BJ (cell line): ENCODE measurements around the gene ENG. TPM values are rescaled to one million over a fixed set of nuclear protein-coding genes. Genes with fewer than 3 reads are reported as not detected.
"Not testable (repeated sequence)": the region's sequence is repeated elsewhere in the genome, so short reads cannot be mapped to it uniquely, and the experiment has no call there.

Experiments
- CTCF ChIA-PET: fragments of 350-600 bp; formaldehyde crosslinking; extraction: SDS; loops from one replicate; lab custom pipeline; 2021; ENCODE audit warnings: antibody characterized with exemption, inconsistent platforms; lab: Yijun Ruan, JAX
- POLR2A ChIA-PET: fragments of 300-600 bp; sonication (Branson Sonifier 250); formaldehyde crosslinking; extraction: SDS; loops from one replicate; lab custom pipeline; 2021; ENCODE audit warnings: antibody characterized with exemption; lab: Charles Lee
- DNase-seq: peaks from one replicate; pipeline ENCODE4 v3.0.0-alpha.2; 2011; ENCODE audit warnings: low read depth
- H3K27me3 ChIP-seq: 2 replicates; pipeline ENCODE4 v1.6.0; 2011; ENCODE audit warnings: low read length; ENCODE audit not compliant: control insufficient read depth, insufficient read depth
- H3K36me3 ChIP-seq: 2 replicates; pipeline ENCODE4 v1.5.1; 2011; ENCODE audit warnings: low read length; ENCODE audit not compliant: control insufficient read depth, insufficient read depth
- H3K4me3 ChIP-seq: 2 replicates; pipeline ENCODE4 v1.5.1; 2011; ENCODE audit warnings: low read depth, mild to moderate bottlenecking, control low read depth, low read length
- polyA plus RNA-seq: library from polyadenylated mRNA; depleted of rRNA; stranded (reverse); fragments of >200 nt; gene quantifications from 2 replicates; pipeline ENCODE4 v1.2.3, GENCODE V29; 2011
- TF ChIP-seq, protein P1 (sequence below): IDR thresholded peaks from 2 replicates; pipeline ENCODE4 v1.5.1; 2011; ENCODE audit warnings: low read depth, mild to moderate bottlenecking, control low read depth, inconsistent platforms, low read length, moderate library complexity; ENCODE audit not compliant: insufficient read depth

ENG gene
- polyA plus RNA-seq, 1 experiment: 44.6 TPM

DNA sequence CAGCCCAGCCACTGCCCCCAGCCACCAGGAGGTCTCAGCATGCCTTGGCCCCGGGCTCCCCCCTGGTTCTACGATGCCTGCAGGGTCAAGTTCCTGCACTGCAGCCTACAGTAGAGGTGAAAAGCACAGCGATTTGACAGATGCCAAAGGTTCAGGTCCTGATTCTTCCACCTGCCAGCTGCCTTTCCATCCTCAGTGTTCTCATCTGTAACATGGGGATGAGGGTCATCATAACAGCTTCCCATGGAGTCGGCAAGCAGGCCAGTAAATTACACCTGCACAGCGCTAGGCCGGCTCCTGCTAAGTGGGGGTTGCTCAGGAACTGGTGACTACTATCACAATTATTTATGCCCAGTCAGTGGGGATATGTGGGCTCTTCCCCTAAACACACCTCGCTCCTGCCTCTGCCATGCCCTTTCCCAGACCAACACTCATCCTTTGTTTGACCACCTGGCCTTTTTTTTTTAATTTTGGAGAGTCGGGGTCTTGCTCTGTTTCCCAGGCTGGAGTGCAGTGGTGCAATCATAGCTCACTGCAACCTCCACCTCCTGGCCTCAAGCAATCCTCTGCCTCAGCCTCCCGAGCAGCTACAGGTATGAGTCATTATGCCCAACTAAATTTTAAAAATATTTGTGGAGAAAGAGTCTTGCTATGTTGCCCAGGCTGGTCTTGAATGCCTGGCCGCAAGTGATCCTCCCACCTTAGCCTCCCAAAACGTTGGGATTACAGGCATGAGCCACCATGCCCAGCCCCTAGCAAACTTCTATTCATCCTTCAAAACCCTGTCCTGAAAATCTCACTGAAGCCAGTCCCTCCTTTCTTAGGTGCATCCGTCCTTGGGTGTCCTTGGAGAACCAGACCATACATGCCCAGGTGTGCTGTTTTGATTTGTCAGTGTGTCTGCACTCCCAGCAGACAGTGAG, 6.4 kb downstream of the ENG start:
- ChIA-PET CTCF (interaction anchor here (1.4 kb wide), 1 partner anchor 11 kb away, joined by 4 read pairs; no protein-coding TSS in a partner anchor), POLR2A (no interaction called here)
- TF ChIP-seq, protein P1, sequence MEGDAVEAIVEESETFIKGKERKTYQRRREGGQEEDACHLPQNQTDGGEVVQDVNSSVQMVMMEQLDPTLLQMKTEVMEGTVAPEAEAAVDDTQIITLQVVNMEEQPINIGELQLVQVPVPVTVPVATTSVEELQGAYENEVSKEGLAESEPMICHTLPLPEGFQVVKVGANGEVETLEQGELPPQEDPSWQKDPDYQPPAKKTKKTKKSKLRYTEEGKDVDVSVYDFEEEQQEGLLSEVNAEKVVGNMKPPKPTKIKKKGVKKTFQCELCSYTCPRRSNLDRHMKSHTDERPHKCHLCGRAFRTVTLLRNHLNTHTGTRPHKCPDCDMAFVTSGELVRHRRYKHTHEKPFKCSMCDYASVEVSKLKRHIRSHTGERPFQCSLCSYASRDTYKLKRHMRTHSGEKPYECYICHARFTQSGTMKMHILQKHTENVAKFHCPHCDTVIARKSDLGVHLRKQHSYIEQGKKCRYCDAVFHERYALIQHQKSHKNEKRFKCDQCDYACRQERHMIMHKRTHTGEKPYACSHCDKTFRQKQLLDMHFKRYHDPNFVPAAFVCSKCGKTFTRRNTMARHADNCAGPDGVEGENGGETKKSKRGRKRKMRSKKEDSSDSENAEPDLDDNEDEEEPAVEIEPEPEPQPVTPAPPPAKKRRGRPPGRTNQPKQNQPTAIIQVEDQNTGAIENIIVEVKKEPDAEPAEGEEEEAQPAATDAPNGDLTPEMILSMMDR: no peak
- H3K27me3 ChIP-seq: no peaks in the 10 kb centered on the region
- H3K4me3 ChIP-seq: no peak overlapping the region
- peaks cover 5% of the 10 kb centered on the region; the same call in 1 of the 2 replicates for H3K36me3 ChIP-seq
- DNase-seq: no peak

GRCh38 chr9:127847178-127847510, 7.3 kb downstream of the ENG start:
- H3K4me3 ChIP-seq: no peak overlapping the region
- no peak for DNase-seq
- ChIA-PET POLR2A (interaction anchor here (0.6 kb wide), 1 partner anchor 38 kb away, joined by 12 read pairs; no protein-coding TSS in a partner anchor), CTCF (interaction anchor here (1.4 kb wide), 1 partner anchor 10 kb away, joined by 4 read pairs; no protein-coding TSS in a partner anchor)
- TF ChIP-seq, protein P1: no peak
- peaks cover 8% of the 10 kb centered on the region for H3K36me3 ChIP-seq
- H3K27me3 ChIP-seq: no peaks in the 10 kb centered on the region

GRCh38 chr9:127846443-127847177, 7.8 kb downstream of the ENG start:
- Histone ChIP-seq H3K36me3 (peaks cover 10% of the 10 kb centered on the region), H3K27me3 (no peaks in the 10 kb centered on the region), H3K4me3 (no peak overlapping the region)
- CTCF ChIA-PET: interaction anchor here (1.4 kb wide), 1 partner anchor 10 kb away, joined by 4 read pairs; no protein-coding TSS in a partner anchor
- no peak for DNase-seq
- POLR2A ChIA-PET: interaction anchor here (0.6 kb wide), 1 partner anchor 37 kb away, joined by 12 read pairs; no protein-coding TSS in a partner anchor
- TF ChIP-seq, protein P1: no peak

DNA sequence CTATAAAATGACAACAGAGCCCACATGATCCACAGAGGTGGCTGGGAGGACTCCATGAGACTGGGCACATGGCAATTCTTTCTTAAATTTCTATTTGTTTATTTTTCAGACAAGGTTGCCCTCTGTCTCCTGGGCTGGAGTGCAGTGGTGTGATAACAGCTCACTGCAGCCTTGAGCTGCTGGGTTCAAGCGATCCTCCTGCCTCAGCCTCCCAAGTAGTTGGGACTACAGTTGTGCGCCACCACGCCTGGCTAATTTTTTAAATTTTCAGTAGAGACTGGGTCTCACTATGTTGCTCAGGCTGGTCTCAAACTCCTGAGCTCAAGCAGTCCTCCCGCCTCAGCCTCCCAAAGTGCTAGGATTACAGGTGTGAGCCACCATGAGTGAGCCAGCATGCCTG, 8.8 kb downstream of the ENG start:
- CTCF ChIA-PET: interaction anchor here (0.8 to 1.2 kb wide), 3 partner anchors 8 to 31 kb away, joined by 3 read pairs; no protein-coding TSS in a partner anchor
- peaks cover 11% of the 10 kb centered on the region for H3K36me3 ChIP-seq
- POLR2A ChIA-PET, H3K4me3 ChIP-seq, H3K27me3 ChIP-seq, DNase-seq: not testable (repeated sequence)

DNA sequence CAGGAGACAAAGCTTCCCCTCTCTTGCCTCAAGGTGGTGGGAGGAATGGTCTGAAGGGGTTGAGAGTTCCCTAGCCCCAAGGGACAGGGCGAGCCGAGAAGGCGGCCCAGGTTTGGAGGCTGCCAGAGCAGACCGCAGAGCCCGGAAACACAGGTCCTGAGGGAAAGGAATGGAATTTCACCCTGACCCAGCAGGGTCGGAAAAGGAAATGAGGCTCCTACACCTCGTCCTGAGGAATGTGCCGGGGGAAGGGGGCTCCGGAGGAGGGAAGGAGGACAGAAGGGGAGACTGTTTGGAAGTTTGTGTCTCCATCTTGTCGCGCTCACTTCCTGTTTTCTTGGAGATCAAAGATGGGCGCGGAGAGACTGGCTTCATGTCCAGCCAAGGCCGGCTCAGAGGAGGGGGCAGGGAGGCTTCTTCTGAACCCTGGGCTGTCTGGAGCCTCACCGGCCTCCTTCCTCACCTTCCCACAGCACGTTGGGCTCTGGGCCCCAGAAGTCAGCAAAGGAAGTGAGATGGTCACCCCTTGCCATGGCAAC, 9.6 kb downstream of the ENG start:
- TF ChIP-seq, protein P1: no peak
- Histone ChIP-seq H3K4me3 (no peak overlapping the region), H3K36me3 (peaks cover 8% of the 10 kb centered on the region), H3K27me3 (no peaks in the 10 kb centered on the region)
- POLR2A ChIA-PET: no interaction called here
- CTCF ChIA-PET: interaction anchor here (1.1 to 1.2 kb wide), 4 partner anchors 9 to 32 kb away, joined by 3 read pairs; partner anchors contain the start of gene ENG
- no peak for DNase-seq
